Lung (tissue), 12 donors: ENCODE measurements around the gene SFMBT1. TPM values are rescaled to one million over a fixed set of nuclear protein-coding genes. Genes with fewer than 3 reads are reported as not detected.

ENCODE experiments used
- ATAC-seq: fragments of 200-7000 bp; cut with Tn5 transposase; one replicate; pipeline ENCODE4 v1.9.1; 2020; ENCODE audit warnings: moderate number of reproducible peaks; ENCODE audit not compliant: insufficient read depth, low FRiP score
- DNase-seq, 3 donors: peaks; one replicate each; pipeline ENCODE4 v3.0.0-alpha.2; 2013 to 2017
- H3K27ac ChIP-seq, 2 donors: one replicate each; pipeline ENCODE4 v1.5.1; 2013; ENCODE audit warnings: mild to moderate bottlenecking in 2 of 2, moderate library complexity in 2 of 2, control low read depth in 1 of 2, inconsistent platforms in 1 of 2, low read depth in 1 of 2, low read length in 1 of 2
- H3K27me3 ChIP-seq, 3 donors: one replicate each; pipeline ENCODE4 v1.5.1; 2013; ENCODE audit warnings: low read length in 2 of 3; ENCODE audit not compliant: control insufficient read depth in 3 of 3, insufficient read depth in 3 of 3
- H3K36me3 ChIP-seq, 4 donors: one replicate each; pipeline ENCODE4 v1.5.1; 2013; ENCODE audit warnings: low read length in 4 of 4, mild to moderate bottlenecking in 1 of 4, moderate library complexity in 1 of 4; ENCODE audit not compliant: control insufficient read depth in 4 of 4, insufficient read depth in 4 of 4
- H3K4me1 ChIP-seq, 5 donors: one replicate each; pipeline ENCODE4 v1.5.1; 2013; ENCODE audit warnings: low read length in 5 of 5, mild to moderate bottlenecking in 2 of 5, moderate library complexity in 1 of 5; ENCODE audit not compliant: control insufficient read depth in 5 of 5, insufficient read depth in 5 of 5
- H3K4me3 ChIP-seq: one replicate; pipeline ENCODE4 v1.5.1; 2013; ENCODE audit warnings: mild to moderate bottlenecking, control low read depth, moderate library complexity
- H3K9ac ChIP-seq, 2 donors: one replicate each; pipeline ENCODE4 v1.5.1; 2013; ENCODE audit warnings: low read length in 2 of 2, control low read depth in 1 of 2; ENCODE audit not compliant: insufficient read depth in 1 of 2
- H3K9me3 ChIP-seq, 4 donors: one replicate each; pipeline ENCODE4 v1.5.1; 2013; ENCODE audit warnings: low read length in 3 of 4, mild to moderate bottlenecking in 1 of 4, moderate library complexity in 1 of 4; ENCODE audit not compliant: control insufficient read depth in 4 of 4, insufficient read depth in 3 of 4
- CTCF ChIP-seq: IDR thresholded peaks from 2 replicates; pipeline ENCODE4 v1.5.1; 2012; ENCODE audit warnings: mild to moderate bottlenecking; ENCODE audit errors: control extremely low read depth, extremely low read depth
- WGBS, 2 donors: extraction: QIAGEN DNeasy Blood & Tissue Kit; methylation state at CpG; one replicate each; pipeline ENCODE4 v1.1.7; 2013; 5-methylcytosine and 5-hydroxymethylcytosine counted together
- polyA plus RNA-seq, 2 donors: library from polyadenylated mRNA; stranded (reverse); fragments of 200-250 nt; gene quantifications; one replicate each; pipeline ENCODE4 v1.2.1, GENCODE V29; 2013
- total RNA-seq, 2 donors: library from RNA; depleted of rRNA in 1 of 2; stranded (reverse); fragments of >200 nt in 1 of 2; gene quantifications; one replicate each; pipeline ENCODE4 v1.2.1, GENCODE V29; 2014 to 2021
- donor health status: control.
- donor health status: control.
- donor health status: Bipolar disorder and iron deficiency.
- donor health status: healthy.
- donor health status: DM: yes; HTN: yes; CAD: no.

SFMBT1 gene
- total and polyA plus RNA-seq, 4 donors = 3.4 to 19.2 (median 9.7) TPM

- DNase-seq (no peak), ATAC-seq (no peak)
- Histone ChIP-seq H3K27me3 (no peaks in the 10 kb centered on the region), H3K9ac (no peak overlapping the region), H3K36me3 (peaks cover 0 to 2% (median 0%) of the 10 kb centered on the region in 4 donors), H3K9me3 (no peaks in the 10 kb centered on the region), H3K27ac (no peak overlapping the region), H3K4me1 (peaks cover 0 to 2% (median 0%) of the 10 kb centered on the region in 5 donors), H3K4me3 (no peak overlapping the region)
- no peak for TF ChIP-seq CTCF
- WGBS, 2 donors = 40 to 74% methylated on average over 3 of the region's 3 CpGs
These were observed 173.6 kb downstream of the SFMBT1 start for GRCh38 chr3:52872245-52872644.

- Histone ChIP-seq H3K4me1 (peaks cover 0 to 2% (median 0%) of the 10 kb centered on the region in 5 donors), H3K27me3 (no peaks in the 10 kb centered on the region), H3K9ac (no peak overlapping the region), H3K4me3 (no peak overlapping the region), H3K36me3 (peaks cover 0 to 2% (median 0%) of the 10 kb centered on the region in 4 donors), H3K27ac (no peak overlapping the region), H3K9me3 (no peaks in the 10 kb centered on the region)
- DNase-seq (no peak), ATAC-seq (no peak)
- 74 to 77% methylated on average over 9 of the region's 9 CpGs for WGBS, 2 donors
- TF ChIP-seq CTCF = no peak
These were observed 174.1 kb downstream of the SFMBT1 start for GRCh38 chr3:52871761-52872160.

- no peaks in the 10 kb centered on the region for H3K9me3 ChIP-seq
- H3K27me3 ChIP-seq = no peaks in the 10 kb centered on the region
- no peak for TF ChIP-seq CTCF
- H3K9ac ChIP-seq = no peak overlapping the region
- DNase-seq (no peak), ATAC-seq (no peak)
- H3K27ac ChIP-seq = no peak overlapping the region
- 97 to 98% methylated on average over 10 of the region's 10 CpGs for WGBS, 2 donors
- H3K4me1 ChIP-seq = no peaks in the 10 kb centered on the region
- no peak overlapping the region for H3K4me3 ChIP-seq
- peaks cover 0 to 2% (median 0%) of the 10 kb centered on the region in 4 donors for H3K36me3 ChIP-seq
These were observed 175.4 kb downstream of the SFMBT1 start for GRCh38 chr3:52870471-52870870.

- 86 to 93% methylated on average over 12 of the region's 12 CpGs for WGBS, 2 donors
- no peak overlapping the region for H3K4me3 ChIP-seq
- H3K9ac ChIP-seq = no peak overlapping the region
- no peaks in the 10 kb centered on the region for H3K4me1 ChIP-seq
- no peak for TF ChIP-seq CTCF
- H3K9me3 ChIP-seq = peaks cover 0 to 2% (median 0%) of the 10 kb centered on the region in 4 donors
- ATAC-seq = peak; percentile 72
- H3K27ac ChIP-seq = peak overlapping the region in 1 of 2 donors; percentile 5
- DNase-seq = no peak
- H3K36me3 ChIP-seq = peaks cover 0 to 2% (median 0%) of the 10 kb centered on the region in 4 donors
- no peaks in the 10 kb centered on the region for H3K27me3 ChIP-seq
These were observed 179.4 kb downstream of the SFMBT1 start for GRCh38 chr3:52866427-52866826.
